ENCODE results near the gene ALG12. TPM values are rescaled to one million over a fixed set of nuclear protein-coding genes. Genes with fewer than 3 reads are reported as not detected.

Gene ALG12
- total RNA-seq, 1 experiment from 2014 or later = 16.6 TPM

- H3K4me3 ChIP-seq (replicated peaks in 1 of 2; ENCODE audit: low read depth in 1 of 2, low read length in 2 of 2) = no peak overlapping the region
- TF ChIP-seq JUND (IDR thresholded peaks at IDR 0.05) (no peak), REST (IDR thresholded peaks at IDR 0.05; ENCODE audit: low read depth) (no peak), ZFX (IDR thresholded peaks at IDR 0.05) (no peak), POLR2AphosphoS5 (IDR thresholded peaks at IDR 0.05; ENCODE audit: low read depth, low read length) (no peak), CBX3 (IDR thresholded peaks at IDR 0.05; ENCODE audit: low read depth) (no peak), EGR1 (IDR thresholded peaks at IDR 0.05; ENCODE audit: low read depth) (no peak), TCF7L2 (IDR thresholded peaks at IDR 0.05; ENCODE audit: borderline replicate concordance, extremely low read depth, insufficient read depth, insufficient read length) (no peak)
- ChIA-PET RAD21 (ENCODE audit: low non-redundant PET in 1 of 2, low total read pairs in 2 of 2, uncharacterized antibody in 2 of 2, unreplicated experiment in 2 of 2) (no interaction called here), CTCF (no interaction called here), POLR2A (no interaction called here)
- BruUV-seq (replicated peaks) = no TSS peak
- H3K9ac ChIP-seq (ENCODE audit: low read length) = no peak overlapping the region
- peaks cover 0 to 5% of the 10 kb centered on the region in 2 experiments; a peak in 1 of 4 replicates for H3K36me3 ChIP-seq (ENCODE audit: control insufficient read depth in 1 of 2, insufficient read depth in 2 of 2, low read length in 2 of 2)
- no peak overlapping the region for H2AFZ ChIP-seq (ENCODE audit: low read depth, low read length, poor library complexity, severe bottlenecking)
- H3K27me3 ChIP-seq (ENCODE audit: insufficient read depth, low read length) = no peaks in the 10 kb centered on the region
- H3K4me1 ChIP-seq (ENCODE audit: control insufficient read depth in 1 of 2, insufficient read depth in 2 of 2, low read length in 2 of 2) = no peaks in the 10 kb centered on the region
- H4K20me1 ChIP-seq (ENCODE audit: insufficient read depth) = 0 out of 2 replicates have a peak, but pooled peaks cover 4% of the 10 kb centered on the region
- H3K27ac ChIP-seq (ENCODE audit: low read depth, low read length) = no peak overlapping the region
- H3K9me2 ChIP-seq (ENCODE audit: insufficient read depth) = no peaks in the 10 kb centered on the region
- no peak overlapping the region for H3K4me2 ChIP-seq (ENCODE audit: low read length)
- DNase-seq (ENCODE audit: low read depth, low spot score) (no peak), ATAC-seq (no peak)
- intact Hi-C loops (cut with micrococcal nuclease) = no loop called here
- peaks cover 99% of the 10 kb centered on the region for H3K79me2 ChIP-seq (ENCODE audit: insufficient read depth, low read length)
- H3K9me3 ChIP-seq (ENCODE audit: control insufficient read depth in 1 of 2, insufficient read depth in 1 of 2, low read depth in 1 of 2, low read length in 2 of 2) = peaks cover 18 to 25% of the 10 kb centered on the region in 2 experiments; a peak in 2 of 4 replicates
These were observed 50.7 kb downstream of the ALG12 start for GRCh38 chr22:49867303-49868265.
